GM12875 (cell line): ENCODE results near the gene DHRS11.

Source experiments
- H3K4me3 ChIP-seq: one replicate; pipeline ENCODE4 v1.5.1; 2011; ENCODE audit warnings: low read depth, low read length, control low read depth
- CTCF ChIP-seq: IDR thresholded peaks from 2 replicates; pipeline ENCODE4 v1.5.1; 2011; ENCODE audit warnings: low read depth, mild to moderate bottlenecking, control low read depth, inconsistent platforms, low read length, moderate library complexity, borderline replicate concordance; ENCODE audit not compliant: insufficient read depth

The DHRS11 gene

DNA sequence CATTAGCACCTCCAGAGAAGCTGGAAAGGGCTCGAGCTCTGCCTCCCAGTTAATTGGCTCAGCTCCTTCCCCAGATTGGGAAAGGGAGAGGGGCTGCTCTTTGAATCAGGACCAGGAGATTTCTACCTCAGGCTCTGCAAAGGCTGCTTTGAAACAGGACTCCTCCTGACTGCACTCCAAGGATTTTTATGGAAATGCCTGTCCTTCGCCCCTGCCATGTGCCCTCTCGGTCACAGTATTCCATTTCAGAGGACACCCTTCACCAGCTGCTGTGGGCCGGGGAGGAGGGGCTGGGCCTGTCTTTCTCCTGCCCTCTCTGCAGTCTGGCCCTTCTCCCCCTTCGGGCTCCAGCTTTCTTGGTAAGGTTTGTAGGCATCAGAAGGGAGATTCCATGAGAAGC, 23.3 kb downstream of the DHRS11 start:
- TF ChIP-seq CTCF = no peak
- no peak overlapping the region for H3K4me3 ChIP-seq

- TF ChIP-seq CTCF = no peak
- no peak overlapping the region for H3K4me3 ChIP-seq
These were observed 24.7 kb downstream of the DHRS11 start for GRCh38 chr17:36616061-36617029.

- no peak for TF ChIP-seq CTCF
- no peak overlapping the region for H3K4me3 ChIP-seq
These were observed 26.1 kb downstream of the DHRS11 start for GRCh38 chr17:36617773-36618172.

DNA sequence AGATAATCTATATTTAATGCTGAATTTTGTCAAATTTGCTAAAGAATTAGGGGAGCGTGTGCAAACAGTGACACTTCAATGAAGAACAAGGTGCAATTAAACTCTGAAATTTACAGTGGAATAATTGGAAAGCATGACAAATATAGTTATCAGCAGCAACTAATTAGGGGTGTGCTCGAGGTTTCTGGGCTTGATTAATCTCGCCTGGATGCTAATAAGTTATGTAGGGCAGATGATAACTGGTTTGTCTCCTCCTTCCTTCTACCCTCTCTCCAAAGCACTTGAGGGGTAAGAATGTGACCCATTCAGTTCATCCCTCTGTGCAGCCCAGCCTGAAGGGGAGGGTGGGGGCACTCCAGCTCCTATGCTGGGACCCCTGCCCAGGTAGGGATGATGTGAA, 31.6 kb downstream of the DHRS11 start:
- no peak overlapping the region for H3K4me3 ChIP-seq
- TF ChIP-seq CTCF = no peak

- no peak for TF ChIP-seq CTCF
- H3K4me3 ChIP-seq = no peak overlapping the region
These were observed 33.5 kb downstream of the DHRS11 start for GRCh38 chr17:36625188-36625587.

- H3K4me3 ChIP-seq = no peak overlapping the region
- no peak for TF ChIP-seq CTCF
These were observed 35.4 kb downstream of the DHRS11 start for GRCh38 chr17:36627101-36627500.

DNA sequence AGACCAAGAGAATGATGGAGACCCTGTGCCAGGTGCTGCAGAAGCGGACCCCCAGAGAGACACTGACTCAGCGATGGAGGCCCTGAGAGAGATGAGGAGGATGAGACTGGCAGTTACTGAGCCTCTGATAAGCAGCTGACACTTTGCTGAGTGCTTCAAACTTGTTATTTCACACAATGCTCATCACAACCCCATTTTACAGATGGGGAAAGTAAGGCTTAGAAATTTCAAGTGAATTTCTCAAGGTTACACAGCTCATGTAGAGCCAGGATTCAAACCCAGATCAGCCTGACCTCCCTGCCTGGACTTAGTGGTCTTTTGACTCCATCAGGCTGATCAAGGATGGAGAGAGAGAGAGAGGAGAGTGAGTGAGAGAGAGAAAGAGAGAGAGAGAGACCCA, 36.9 kb downstream of the DHRS11 start:
- TF ChIP-seq CTCF = no peak
- no peak overlapping the region for H3K4me3 ChIP-seq
